ENCODE measurements around the gene RGS11.

GRCh38 chr16:317583-317982 is 41.8 kb upstream of the RGS11 start:
- TF ChIP-seq POLR2A (IDR thresholded peaks at IDR 0.05) (no peak), CTCF (IDR thresholded peaks at IDR 0.05) (no peak)

Data from esophagus squamous epithelium (tissue), 4 donors.